NAMALWA (cell line): ENCODE measurements around the gene DCBLD1.

Source experiments
- DNase-seq: peaks from one replicate; pipeline ENCODE4 v3.0.0-alpha.2; 2015; ENCODE audit warnings: low spot score

Gene DCBLD1

GRCh38 chr6:117531346-117531745 lies 48.9 kb downstream of the DCBLD1 start:
- DNase-seq: no peak

GRCh38 chr6:117531809-117532725 lies 49.6 kb downstream of the DCBLD1 start:
- DNase-seq: no peak

- no peak for DNase-seq
Measured at GRCh38 chr6:117533775-117534174, 51.3 kb downstream of the DCBLD1 start.

GRCh38 chr6:117534974-117535373 lies 52.5 kb downstream of the DCBLD1 start:
- no peak for DNase-seq

GRCh38 chr6:117536317-117536716 lies 53.8 kb downstream of the DCBLD1 start:
- no peak for DNase-seq

GRCh38 chr6:117538615-117539014 lies 56.1 kb downstream of the DCBLD1 start:
- no peak for DNase-seq

GRCh38 chr6:117540670-117541069 lies 58.2 kb downstream of the DCBLD1 start:
- DNase-seq: no peak

GRCh38 chr6:117542493-117542892 lies 60.0 kb downstream of the DCBLD1 start:
- DNase-seq: no peak

- DNase-seq: no peak
Measured at GRCh38 chr6:117544716-117545115, 62.2 kb downstream of the DCBLD1 start.

- no peak for DNase-seq
Measured at GRCh38 chr6:117545161-117545595, 62.7 kb downstream of the DCBLD1 start.

- no peak for DNase-seq
Measured at GRCh38 chr6:117546674-117547073, 64.2 kb downstream of the DCBLD1 start.

- DNase-seq: no peak
Measured at GRCh38 chr6:117547688-117548621, 65.5 kb downstream of the DCBLD1 start.

- peak; percentile 12 for DNase-seq
Measured at GRCh38 chr6:117548797-117549301, 66.4 kb downstream of the DCBLD1 start.

GRCh38 chr6:117549611-117550010 lies 67.1 kb downstream of the DCBLD1 start:
- DNase-seq: peak; percentile 37

- DNase-seq: no peak
Measured at GRCh38 chr6:117550078-117550600, 67.7 kb downstream of the DCBLD1 start.

GRCh38 chr6:117550618-117551242 lies 68.3 kb downstream of the DCBLD1 start:
- DNase-seq: no peak

GRCh38 chr6:117552618-117553017 lies 70.1 kb downstream of the DCBLD1 start:
- no peak for DNase-seq

- no peak for DNase-seq
Measured at GRCh38 chr6:117553142-117553541, 70.7 kb downstream of the DCBLD1 start.

- DNase-seq: peak; percentile 11
Measured at GRCh38 chr6:117555262-117555849, 72.9 kb downstream of the DCBLD1 start.

- peak; percentile 66 for DNase-seq
Measured at GRCh38 chr6:117555882-117556498, 73.5 kb downstream of the DCBLD1 start.

- DNase-seq: no peak
Measured at GRCh38 chr6:117557951-117558350, 75.5 kb downstream of the DCBLD1 start.
